Measurements from ENCODE around the gene NR4A1.

DNA sequence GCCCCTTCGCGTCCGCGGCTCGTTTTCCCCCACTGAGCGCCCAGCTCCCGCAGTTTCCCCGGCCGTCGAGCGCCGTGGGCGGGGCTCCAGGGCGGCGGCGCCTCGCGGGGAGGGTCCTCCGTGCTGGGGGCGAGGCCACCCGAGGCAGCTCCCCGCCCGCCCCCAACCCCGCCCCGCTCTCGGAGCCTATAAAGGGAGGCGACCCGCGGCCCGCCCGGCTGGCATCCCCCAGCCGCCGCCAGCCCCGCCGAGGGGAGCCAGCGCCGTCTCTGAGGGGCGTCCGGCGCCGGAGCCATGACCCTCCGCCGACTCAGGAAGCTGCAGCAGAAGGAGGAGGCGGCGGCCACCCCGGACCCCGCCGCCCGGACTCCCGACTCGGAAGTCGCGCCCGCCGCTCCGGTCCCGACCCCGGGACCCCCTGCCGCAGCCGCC is 44.5 kb upstream of the NR4A1 start, which contains the start of gene TAMALIN:
- TF ChIP-seq, protein P1, sequence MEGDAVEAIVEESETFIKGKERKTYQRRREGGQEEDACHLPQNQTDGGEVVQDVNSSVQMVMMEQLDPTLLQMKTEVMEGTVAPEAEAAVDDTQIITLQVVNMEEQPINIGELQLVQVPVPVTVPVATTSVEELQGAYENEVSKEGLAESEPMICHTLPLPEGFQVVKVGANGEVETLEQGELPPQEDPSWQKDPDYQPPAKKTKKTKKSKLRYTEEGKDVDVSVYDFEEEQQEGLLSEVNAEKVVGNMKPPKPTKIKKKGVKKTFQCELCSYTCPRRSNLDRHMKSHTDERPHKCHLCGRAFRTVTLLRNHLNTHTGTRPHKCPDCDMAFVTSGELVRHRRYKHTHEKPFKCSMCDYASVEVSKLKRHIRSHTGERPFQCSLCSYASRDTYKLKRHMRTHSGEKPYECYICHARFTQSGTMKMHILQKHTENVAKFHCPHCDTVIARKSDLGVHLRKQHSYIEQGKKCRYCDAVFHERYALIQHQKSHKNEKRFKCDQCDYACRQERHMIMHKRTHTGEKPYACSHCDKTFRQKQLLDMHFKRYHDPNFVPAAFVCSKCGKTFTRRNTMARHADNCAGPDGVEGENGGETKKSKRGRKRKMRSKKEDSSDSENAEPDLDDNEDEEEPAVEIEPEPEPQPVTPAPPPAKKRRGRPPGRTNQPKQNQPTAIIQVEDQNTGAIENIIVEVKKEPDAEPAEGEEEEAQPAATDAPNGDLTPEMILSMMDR (IDR thresholded peaks at IDR 0.05; ENCODE audit: poor library complexity, severe bottlenecking) = no peak
- TF ChIP-seq POLR2AphosphoS5 (IDR thresholded peaks at IDR 0.05) = no peak
- TF ChIP-seq EZH2 (IDR thresholded peaks at IDR 0.05; ENCODE audit: borderline replicate concordance, insufficient read depth, low read length, poor library complexity, severe bottlenecking) = no peak

Measured in neural cell (in vitro differentiated cells).